HG03354 (cell line): Measurements from ENCODE around the gene IMPA2.

ENCODE experiments used
- ATAC-seq: cut with Tn5 transposase; IDR thresholded peaks from one replicate; pipeline ENCODE4 v1.9.1; 2021; ENCODE audit warnings: mild to moderate bottlenecking; ENCODE audit not compliant: unreplicated experiment, poor library complexity, severe bottlenecking

Gene IMPA2

DNA sequence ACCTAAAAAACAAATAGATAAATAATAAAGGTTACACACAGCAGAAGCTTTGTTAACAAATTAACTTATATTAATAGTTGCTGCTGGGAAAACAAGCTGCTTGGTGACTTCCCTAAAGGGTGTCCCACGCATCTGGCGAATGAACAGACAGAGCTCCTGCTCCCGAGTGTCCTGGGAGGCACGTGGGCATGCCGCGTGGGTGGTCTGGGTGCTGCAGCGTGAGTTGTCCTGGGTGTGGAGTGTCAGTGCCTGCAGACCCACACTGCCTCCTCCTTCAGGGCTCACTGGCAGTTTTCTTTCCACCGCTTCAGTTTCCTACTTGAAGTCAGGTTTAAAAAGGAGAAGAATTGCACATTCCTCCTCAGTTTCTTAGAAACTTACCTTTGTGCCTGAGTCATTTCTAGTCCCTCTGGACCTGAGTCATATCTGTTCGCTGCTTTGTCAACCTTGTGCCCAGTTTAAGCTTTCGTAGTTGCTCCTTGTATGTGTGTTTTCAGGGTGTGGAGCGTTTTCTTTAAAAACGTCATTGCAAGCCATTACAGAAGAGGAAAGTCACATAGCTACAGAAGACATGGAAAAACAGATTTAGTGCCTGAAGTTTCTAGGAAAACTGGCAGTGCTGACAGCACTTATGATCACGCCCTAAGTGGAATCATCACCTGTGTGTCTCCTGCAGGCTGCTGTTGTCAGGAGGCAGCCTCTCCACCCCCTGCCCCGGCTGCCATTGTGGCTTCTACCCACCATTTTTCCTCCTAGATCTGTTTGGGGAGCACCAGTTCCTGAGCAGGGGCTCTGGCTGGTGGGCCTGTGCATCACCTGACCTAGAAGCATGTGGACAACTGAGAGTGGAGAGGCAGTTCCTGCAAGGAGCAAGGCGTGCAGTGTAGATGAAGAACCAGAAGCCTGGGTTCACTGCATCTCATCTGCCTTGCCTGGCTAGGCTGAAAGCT is 24.5 kb downstream of the IMPA2 start:
- no peak for ATAC-seq

DNA sequence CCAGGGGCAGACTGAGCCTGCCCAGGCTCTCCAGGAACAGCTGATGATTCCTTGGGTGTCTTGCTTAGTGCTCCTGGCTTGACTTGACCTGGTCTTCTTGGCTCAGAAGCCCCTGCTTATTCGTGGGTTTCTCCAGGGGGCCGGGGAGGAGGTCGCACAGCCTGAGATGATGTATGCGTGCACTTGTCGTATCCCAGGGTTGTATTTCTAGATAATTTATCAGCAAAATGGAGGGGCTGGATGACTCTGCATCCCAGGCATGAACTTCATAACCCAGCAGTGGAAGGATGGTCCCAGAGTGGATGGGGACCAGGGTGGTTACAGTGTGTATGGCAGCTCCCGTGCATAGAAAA is 25.2 kb downstream of the IMPA2 start:
- ATAC-seq = no peak

GRCh38 chr18:12007063-12007462 is 25.8 kb downstream of the IMPA2 start:
- ATAC-seq = no peak

GRCh38 chr18:12008181-12008767 is 27.0 kb downstream of the IMPA2 start:
- ATAC-seq = no peak

DNA sequence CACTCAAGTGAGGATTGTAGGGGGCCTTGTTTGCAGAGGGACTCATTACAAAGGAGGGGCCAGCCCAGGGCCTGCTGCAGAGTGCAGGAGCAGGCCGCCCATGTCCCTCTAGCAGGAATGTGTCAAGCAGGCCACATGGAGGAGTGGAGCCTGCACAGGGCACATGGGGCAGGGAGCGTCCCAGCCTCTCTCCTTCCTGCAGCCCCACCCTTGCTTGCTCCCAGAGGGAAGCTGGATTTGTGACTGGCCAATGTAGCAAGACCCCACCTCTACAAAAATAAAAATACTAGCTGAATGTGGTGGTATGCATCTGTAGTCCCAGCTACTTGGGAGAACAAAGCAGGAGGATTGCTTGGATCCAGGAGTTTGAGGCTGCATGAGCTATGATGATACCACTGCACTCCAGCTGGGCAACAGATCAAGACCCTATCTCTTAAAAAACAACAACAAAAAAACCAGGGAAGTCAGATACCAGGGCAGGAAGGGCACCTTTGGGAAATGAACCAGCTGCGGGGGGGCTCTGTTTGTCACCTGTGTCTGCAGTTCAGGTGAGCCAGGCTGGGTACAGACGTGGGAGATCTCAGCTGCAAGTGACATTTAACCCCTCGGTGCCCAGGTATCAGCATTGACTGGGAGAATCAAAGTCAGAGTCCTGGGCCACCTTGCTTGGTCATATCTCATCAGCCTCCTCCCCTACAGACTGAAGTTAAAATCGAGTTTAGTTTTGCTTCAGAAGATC is 27.7 kb downstream of the IMPA2 start:
- no peak for ATAC-seq

GRCh38 chr18:12009581-12010140 is 28.4 kb downstream of the IMPA2 start:
- ATAC-seq = no peak

DNA sequence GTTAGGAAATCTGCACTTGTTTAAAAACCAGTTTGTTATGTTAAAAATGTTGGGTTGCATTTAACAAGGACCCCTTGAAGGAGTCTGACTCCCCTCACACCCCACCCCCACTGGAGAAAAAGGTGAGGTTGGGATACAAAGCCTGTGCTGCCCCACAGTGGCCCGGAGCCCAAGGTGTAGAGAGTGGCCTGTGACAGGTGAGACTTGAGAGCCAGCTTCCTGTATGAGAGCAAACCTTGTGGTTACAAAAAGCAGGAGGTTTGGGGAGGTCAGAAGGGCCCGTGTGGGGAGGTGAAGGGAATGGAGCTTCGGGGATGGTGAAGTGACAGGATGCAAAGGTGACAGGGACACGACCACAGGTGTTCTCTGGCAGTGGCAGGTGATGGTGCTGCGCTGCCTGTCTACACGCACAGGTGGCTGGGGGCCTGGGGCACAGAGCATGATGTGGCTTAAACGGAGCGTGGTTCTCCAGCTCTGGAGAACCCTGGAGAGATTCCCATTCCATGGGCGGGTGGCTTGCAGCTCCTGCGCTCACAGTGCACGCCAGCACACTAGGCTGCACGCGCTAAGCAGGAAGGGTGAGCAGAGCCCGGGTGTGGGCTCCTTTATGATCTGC is 29.0 kb downstream of the IMPA2 start:
- ATAC-seq = no peak

- ATAC-seq = no peak
Observed at GRCh38 chr18:12011199-12011956, 30.1 kb downstream of the IMPA2 start.

- ATAC-seq = no peak
Observed at GRCh38 chr18:12011957-12012549, 30.7 kb downstream of the IMPA2 start.

GRCh38 chr18:12012697-12013096 is 31.4 kb downstream of the IMPA2 start:
- no peak for ATAC-seq

DNA sequence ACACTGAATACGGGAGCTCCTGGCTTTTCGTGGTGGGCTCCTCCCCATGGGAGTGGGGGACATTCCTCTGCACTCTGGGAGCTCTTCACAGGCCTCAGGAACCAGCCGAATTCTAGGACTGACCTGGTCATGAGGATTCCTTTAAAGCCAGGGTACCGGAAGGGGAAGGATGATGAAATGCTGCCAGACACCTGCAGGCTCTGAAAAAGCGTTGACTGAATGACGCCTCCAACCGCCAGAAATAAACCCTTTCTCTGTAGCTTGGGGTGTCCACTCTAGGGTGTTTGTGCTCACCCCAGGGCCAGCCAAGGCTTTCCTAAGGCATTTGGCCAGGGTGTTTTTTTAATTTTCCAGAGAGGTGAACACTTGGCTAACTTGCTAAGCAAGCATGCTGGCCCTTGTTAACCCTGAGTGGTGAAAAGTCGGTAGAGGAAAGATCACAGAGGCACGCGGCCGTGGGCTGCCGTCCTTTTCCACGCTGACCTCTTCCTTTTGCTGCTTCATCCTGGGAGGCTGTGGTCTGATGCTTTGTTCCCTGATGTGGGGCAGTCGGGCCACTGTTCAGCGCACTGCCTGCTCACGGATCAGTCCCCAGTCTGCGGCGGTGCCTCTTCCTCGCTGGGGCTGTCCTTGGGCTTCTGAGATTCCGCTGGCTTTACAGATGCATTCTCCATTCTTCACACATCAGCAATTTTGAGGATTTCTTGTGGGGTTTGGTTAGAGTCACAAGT is 32.0 kb downstream of the IMPA2 start:
- ATAC-seq = no peak

DNA sequence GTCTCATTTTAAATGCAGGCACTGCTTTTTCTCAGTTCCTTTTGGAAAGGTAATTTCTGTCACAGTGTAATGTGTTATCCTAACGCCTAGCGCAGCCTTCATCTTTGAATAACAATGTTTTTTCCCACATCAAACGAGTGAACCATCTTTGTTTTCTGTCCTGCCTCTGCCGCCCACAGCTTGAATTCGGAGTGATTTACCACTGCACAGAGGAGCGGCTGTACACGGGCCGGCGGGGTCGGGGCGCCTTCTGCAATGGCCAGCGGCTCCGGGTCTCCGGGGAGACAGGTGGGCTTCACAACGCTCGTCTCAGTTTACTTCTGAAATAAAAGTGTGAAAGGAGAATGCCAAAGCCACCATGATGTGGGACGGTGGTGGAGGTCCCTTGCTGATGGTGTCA is 32.8 kb downstream of the IMPA2 start:
- ATAC-seq = no peak

DNA sequence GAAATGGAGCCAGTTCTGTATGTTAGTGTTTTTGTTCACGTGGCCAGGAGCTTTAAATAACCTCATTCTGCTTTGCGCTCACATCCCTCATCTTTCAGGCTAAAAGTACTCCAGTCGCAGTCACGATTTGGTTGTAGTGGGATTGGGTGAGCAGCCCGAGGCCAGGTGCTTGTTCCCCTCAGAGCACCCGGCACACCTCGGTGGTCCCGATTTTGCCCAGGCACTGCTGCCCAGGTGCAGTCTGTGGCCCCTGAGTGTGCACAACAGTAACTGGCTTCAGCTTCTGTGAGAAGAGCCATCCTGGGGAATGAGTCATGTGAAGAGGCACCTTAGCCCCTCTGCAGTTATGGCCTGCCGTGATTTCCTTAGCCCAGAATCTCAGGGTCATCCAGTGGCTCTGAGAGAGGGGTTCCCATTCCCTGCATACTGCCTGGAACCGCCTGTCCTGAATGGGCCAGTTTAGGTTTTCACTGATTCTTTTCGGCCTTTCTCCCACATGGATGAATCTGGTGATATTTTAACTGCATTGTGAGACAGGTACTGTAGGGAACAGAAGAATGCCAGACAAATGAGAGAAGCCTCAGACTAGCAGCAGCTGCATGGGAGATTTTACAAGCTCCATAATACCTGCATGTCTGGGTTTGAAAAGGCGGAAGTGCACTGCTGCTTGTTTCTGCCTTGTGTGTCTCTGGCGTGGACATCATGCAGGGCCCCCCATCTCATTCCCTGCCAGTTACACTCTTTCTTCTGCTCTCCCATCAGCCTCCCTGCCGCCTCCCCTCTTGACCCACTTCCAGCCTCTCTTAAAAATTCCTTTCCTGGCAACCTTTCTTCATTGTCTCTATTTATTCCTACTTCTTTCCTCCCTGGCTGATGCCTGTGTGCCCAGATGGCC is 33.5 kb downstream of the IMPA2 start:
- ATAC-seq = no peak

GRCh38 chr18:12015416-12016062 is 34.2 kb downstream of the IMPA2 start:
- no peak for ATAC-seq

DNA sequence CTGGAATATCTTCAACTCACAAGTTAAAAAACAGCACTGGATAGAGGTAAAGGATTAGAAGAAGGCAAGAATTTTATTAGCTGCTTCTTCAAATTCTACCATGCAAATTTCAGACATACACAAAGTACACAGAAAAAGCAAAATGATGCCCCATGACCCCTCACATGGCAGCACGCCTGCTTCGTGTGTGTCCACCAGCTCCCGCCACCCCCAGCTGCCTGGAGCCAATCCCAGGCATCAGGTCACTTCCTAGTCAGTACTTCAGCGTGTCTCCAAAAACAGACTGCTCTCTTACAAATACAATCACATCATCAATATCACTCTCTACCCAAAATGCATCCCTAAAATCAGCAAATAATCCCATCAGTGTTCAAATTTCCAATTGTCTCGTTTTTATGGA is 35.8 kb downstream of the IMPA2 start:
- ATAC-seq = no peak

DNA sequence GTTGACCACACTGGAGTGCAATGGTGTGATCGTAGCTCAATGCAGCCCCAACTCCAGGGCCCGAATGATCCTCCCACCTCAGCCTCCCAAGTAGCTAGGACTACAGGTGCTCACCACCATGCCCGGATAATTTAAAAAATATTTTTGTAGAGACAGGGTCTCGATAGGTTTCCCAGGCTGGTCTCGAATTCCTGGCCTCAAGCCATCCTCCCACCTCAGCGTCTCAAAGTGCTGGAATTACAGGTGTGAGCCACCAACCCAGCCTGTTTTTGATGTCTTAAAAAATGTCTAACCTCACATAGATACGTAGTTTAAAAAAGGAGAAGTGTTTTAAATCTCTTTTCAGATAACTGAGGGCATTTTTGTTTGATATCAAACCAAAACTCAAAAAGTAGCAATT is 37.6 kb downstream of the IMPA2 start:
- ATAC-seq = no peak

DNA sequence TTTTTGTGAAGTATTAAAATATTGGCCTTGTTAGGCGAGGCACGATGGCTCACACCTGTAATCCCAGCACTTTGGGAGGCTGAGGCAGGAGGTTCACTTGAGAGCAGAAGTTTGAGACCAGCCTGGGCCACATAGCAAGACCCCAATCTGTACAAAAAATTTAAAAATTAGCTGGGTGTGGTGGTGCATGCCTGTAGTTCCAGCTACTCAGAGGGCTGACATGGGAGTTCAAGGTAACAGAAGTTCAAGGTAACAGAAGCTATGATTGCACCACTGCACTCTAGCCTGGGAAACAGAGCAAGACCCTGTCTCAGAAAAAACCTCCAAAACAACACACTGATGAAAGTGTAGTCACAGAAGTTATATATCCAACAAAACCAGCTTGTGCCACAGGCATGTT is 39.8 kb downstream of the IMPA2 start:
- ATAC-seq = no peak
